GM21825 (cell line): ENCODE results near the gene FAM78A.

ENCODE experiments used
- ATAC-seq: cut with Tn5 transposase; IDR thresholded peaks from one replicate; pipeline ENCODE4 v1.9.1; 2021; ENCODE audit warnings: mild to moderate bottlenecking, moderate library complexity; ENCODE audit not compliant: unreplicated experiment

FAM78A gene

GRCh38 chr9:131240047-131240921 is 36.0 kb downstream of the FAM78A start:
- no peak for ATAC-seq

GRCh38 chr9:131239161-131239975 is 36.9 kb downstream of the FAM78A start:
- ATAC-seq, result no peak

GRCh38 chr9:131238402-131239021 is 37.8 kb downstream of the FAM78A start:
- peak; percentile 23 for ATAC-seq

GRCh38 chr9:131237931-131238401 is 38.3 kb downstream of the FAM78A start:
- ATAC-seq, result peak; percentile 84

- no peak for ATAC-seq
Measured at GRCh38 chr9:131237291-131237690, 39.0 kb downstream of the FAM78A start.

- ATAC-seq, result no peak
Measured at GRCh38 chr9:131236761-131237160, 39.5 kb downstream of the FAM78A start.

- ATAC-seq, result no peak
Measured at GRCh38 chr9:131236161-131236560, 40.1 kb downstream of the FAM78A start.

- no peak for ATAC-seq
Measured at GRCh38 chr9:131235480-131235851, 40.8 kb downstream of the FAM78A start.

- ATAC-seq, result no peak
Measured at GRCh38 chr9:131234799-131235479, 41.4 kb downstream of the FAM78A start.

- ATAC-seq, result no peak
Measured at GRCh38 chr9:131233995-131234394, 42.3 kb downstream of the FAM78A start.

GRCh38 chr9:131233556-131233955 is 42.8 kb downstream of the FAM78A start:
- ATAC-seq, result no peak

GRCh38 chr9:131228988-131229387 is 47.3 kb downstream of the FAM78A start:
- no peak for ATAC-seq

GRCh38 chr9:131227959-131228460 is 48.3 kb downstream of the FAM78A start:
- ATAC-seq, result no peak

GRCh38 chr9:131227112-131227958 is 49.0 kb downstream of the FAM78A start:
- no peak for ATAC-seq

- no peak for ATAC-seq
Measured at GRCh38 chr9:131226226-131226625, 50.1 kb downstream of the FAM78A start.

GRCh38 chr9:131222460-131222859 is 53.9 kb downstream of the FAM78A start:
- ATAC-seq, result no peak

GRCh38 chr9:131220485-131220884 is 55.8 kb downstream of the FAM78A start:
- ATAC-seq, result no peak

GRCh38 chr9:131218370-131218769 is 57.9 kb downstream of the FAM78A start:
- no peak for ATAC-seq

GRCh38 chr9:131217331-131218031 is 58.8 kb downstream of the FAM78A start:
- no peak for ATAC-seq
